GM12873 (cell line): ENCODE data around the gene TRAFD1.

Experiments used
- TF ChIP-seq, protein P1 (sequence below): IDR thresholded peaks from 2 replicates; pipeline ENCODE4 v1.5.1; 2012; ENCODE audit warnings: low read depth, mild to moderate bottlenecking, moderate library complexity, low read length, control low read depth; ENCODE audit not compliant: insufficient read depth; ENCODE audit errors: missing control alignments

Gene TRAFD1

DNA sequence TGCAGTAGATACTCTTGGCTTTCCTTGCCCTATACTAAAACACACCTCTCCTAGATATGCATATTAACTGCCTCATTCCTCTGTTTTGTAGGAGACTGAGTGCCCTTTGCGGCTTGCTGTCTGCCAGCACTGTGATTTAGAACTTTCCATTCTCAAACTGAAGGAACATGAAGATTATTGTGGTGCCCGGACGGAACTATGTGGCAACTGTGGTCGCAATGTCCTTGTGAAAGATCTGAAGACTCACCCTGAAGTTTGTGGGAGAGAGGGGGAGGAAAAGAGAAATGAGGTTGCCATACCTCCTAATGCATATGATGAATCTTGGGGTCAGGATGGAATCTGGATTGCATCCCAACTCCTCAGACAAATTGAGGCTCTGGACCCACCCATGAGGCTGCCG, 15.4 kb downstream of the TRAFD1 start:
- TF ChIP-seq, protein P1, sequence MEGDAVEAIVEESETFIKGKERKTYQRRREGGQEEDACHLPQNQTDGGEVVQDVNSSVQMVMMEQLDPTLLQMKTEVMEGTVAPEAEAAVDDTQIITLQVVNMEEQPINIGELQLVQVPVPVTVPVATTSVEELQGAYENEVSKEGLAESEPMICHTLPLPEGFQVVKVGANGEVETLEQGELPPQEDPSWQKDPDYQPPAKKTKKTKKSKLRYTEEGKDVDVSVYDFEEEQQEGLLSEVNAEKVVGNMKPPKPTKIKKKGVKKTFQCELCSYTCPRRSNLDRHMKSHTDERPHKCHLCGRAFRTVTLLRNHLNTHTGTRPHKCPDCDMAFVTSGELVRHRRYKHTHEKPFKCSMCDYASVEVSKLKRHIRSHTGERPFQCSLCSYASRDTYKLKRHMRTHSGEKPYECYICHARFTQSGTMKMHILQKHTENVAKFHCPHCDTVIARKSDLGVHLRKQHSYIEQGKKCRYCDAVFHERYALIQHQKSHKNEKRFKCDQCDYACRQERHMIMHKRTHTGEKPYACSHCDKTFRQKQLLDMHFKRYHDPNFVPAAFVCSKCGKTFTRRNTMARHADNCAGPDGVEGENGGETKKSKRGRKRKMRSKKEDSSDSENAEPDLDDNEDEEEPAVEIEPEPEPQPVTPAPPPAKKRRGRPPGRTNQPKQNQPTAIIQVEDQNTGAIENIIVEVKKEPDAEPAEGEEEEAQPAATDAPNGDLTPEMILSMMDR, result no peak

DNA sequence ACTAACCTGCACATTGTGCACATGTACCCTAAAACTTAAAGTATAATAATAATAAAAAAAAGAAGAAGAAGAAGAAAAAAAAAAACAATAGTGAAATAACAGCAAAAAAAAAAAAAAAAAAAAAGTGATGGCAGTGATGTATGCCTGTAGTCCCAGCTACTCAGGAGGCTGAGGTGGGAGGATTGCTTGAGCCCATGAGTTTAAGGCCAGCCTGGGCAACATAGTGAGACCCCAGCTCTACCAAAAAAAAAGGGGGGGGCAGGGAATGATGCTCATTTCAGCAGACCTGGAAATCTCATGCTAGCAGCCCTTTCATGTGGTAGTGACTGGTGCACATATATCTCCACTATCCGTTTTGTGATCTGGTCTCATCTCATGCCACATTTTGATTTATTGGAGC, 20.8 kb downstream of the TRAFD1 start:
- TF ChIP-seq, protein P1, result no peak

DNA sequence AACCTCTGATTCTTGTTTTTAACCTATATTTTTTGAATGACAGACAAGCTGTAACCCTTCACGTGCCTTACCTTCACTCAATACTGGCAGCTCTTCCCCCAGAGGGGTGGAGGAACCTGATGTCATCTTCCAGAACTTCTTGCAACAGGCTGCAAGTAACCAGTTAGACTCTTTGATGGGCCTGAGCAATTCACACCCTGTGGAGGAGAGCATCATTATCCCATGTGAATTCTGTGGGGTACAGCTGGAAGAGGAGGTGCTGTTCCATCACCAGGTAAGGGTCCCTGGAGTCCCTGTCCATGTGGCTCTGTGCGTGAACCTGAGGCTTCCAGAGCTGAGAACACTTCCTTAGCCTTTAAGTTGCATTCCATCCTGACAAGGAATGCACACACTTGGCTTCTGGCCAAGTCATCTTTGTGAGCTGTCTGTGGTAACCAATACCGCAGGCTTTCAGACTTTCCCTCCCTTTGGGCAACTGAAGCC, 22.7 kb downstream of the TRAFD1 start:
- TF ChIP-seq, protein P1, result no peak

DNA sequence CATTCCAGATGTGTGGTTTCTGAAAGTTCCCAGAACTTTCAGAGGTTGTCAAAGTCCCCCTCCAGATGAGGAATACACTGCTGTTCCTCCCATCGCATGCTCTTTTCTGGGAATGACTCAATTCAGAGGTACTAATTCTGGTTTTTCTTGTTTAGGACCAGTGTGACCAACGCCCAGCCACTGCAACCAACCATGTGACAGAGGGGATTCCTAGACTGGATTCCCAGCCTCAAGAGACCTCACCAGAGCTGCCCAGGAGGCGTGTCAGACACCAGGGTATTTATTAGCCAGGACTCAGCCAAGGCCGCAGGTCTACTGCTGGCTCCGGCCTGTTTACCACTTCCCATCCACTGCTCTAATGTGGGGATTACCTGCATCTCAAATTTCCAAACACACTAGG, 24.2 kb downstream of the TRAFD1 start:
- TF ChIP-seq, protein P1, result no peak

DNA sequence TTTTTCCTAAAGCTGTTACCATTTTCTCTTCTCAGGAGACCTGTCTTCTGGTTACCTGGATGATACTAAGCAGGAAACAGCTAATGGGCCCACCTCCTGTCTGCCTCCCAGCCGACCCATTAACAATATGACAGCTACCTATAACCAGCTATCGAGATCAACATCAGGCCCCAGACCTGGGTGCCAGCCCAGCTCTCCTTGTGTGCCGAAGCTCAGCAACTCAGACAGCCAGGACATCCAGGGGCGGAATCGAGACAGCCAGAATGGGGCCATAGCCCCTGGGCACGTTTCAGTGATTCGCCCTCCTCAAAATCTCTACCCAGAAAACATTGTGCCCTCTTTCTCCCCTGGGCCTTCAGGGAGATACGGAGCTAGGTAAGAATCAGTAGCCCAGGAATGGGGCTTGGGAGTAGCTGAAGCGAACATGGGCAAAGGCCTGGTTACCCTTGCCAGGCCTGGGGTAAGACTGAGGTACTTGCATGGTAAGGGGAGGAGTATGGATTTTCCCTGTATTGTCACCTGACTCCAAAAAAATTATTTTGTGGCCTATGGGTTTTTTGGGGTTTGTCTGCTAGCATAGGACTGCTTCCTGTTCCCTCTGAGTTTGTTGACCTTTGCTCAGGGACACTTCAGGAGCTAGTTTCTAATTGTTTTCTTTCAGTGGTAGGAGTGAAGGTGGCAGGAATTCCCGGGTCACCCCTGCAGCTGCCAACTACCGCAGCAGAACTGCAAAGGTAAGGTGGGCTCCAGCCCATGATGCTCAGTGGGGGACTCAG, 26.6 kb downstream of the TRAFD1 start:
- TF ChIP-seq, protein P1, result no peak

DNA sequence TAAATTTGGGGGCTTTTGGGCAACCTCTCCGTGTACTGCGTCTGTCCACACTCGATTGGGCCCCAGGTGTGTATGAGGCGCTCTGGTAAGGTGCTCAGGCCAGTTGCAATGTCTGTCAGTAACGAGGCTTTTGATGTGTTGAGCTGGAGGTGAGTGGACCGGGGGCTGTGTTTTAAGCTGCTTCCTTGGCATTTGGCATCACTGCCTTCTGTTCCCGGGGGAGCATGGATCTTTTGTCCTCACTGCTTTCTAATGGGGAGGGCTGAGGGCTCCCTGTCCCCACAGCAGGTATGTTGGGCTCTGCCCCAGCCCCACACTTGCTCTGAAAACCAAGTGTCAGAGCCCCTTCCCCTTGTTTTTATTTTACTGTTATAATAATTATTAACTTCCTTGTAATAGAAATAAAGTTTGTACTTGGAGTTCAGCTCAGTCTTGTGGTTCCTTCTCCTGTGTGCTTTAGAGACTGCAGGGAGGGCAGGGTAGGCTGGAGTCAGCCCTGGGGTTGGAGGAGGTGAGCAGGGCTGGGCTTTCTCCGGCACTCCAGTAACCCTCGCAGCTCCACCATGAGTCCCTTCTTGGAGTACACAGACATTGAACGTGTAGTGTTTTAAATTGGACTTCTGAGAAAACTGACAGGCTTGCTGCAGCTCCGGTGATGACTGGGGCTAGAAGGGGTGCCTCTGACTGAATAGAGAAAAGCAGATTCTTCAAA, 28.0 kb downstream of the TRAFD1 start:
- TF ChIP-seq, protein P1, result no peak

DNA sequence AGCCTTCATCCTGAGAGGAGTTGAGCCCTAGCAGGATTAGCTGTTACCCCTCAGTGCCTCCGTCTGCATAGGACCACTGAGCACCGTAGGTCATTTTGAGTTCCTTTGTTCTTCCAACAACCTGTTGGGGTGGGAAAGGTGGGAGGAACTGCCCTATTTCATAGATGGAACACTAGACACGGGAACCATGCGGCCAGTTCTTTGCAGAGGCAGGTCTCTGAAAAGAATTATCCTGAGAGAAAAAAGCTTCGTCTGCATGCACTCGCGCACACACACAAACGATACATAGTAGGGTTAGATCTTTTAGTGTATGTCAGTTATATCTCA, 28.5 kb downstream of the TRAFD1 start:
- TF ChIP-seq, protein P1, result no peak
